IMR-90 (cell line): ENCODE results near the gene TMEM259. TPM values are rescaled to one million over a fixed set of nuclear protein-coding genes. Genes with fewer than 3 reads are reported as not detected.
A peak's percentile ranks its signal among the peaks of the same experiment; 100 is the strongest.

Experiments used
- ATAC-seq: fragments of 200-7000 bp; cut with Tn5 transposase; 2 replicates; pipeline ENCODE4 v1.9.1; 2020; ENCODE audit warnings: low read depth, mild to moderate bottlenecking, moderate library complexity
- BruUV-seq: library from RNA; stranded (reverse); fragments of 400-500 nt; replicated peaks from 2 replicates; lab custom pipeline; 2021; lab: Mats Ljungman, UMichigan
- CTCF ChIA-PET: fragments of 300-600 bp; formaldehyde crosslinking; extraction: SDS; loops from one replicate; lab custom pipeline; 2021; ENCODE audit warnings: antibody characterized with exemption; lab: Yijun Ruan, JAX
- POLR2A ChIA-PET: fragments of 300-600 bp; sonication (Branson Sonifier 250); formaldehyde crosslinking; loops from one replicate; lab custom pipeline; 2022; ENCODE audit warnings: antibody characterized with exemption; ENCODE audit not compliant: unreplicated experiment; lab: Charles Lee
- DNase-seq: peaks from one replicate; pipeline ENCODE4 v3.0.0; 2013
- H2AFZ ChIP-seq: replicated peaks from 2 replicates; pipeline ENCODE3; 2013; ENCODE audit warnings: low read length, mild to moderate bottlenecking; ENCODE audit not compliant: poor library complexity
- H2AK5ac ChIP-seq: 2 replicates; pipeline ENCODE4 v1.6.1; 2013; ENCODE audit warnings: low read depth, low read length, inconsistent platforms
- H2AK9ac ChIP-seq: replicated peaks from 2 replicates; pipeline ENCODE3; 2013; ENCODE audit warnings: mild to moderate bottlenecking, low read depth, low read length, moderate library complexity; ENCODE audit not compliant: poor library complexity
- H2BK120ac ChIP-seq: 2 replicates; pipeline ENCODE4 v1.6.1; 2013; ENCODE audit warnings: low read depth, low read length, inconsistent platforms
- H2BK15ac ChIP-seq: 3 replicates; pipeline ENCODE4 v1.6.1; 2013; ENCODE audit warnings: low read depth, low read length, inconsistent platforms
- H2BK20ac ChIP-seq: 2 replicates; pipeline ENCODE4 v1.6.1; 2013; ENCODE audit warnings: low read depth, mild to moderate bottlenecking, inconsistent platforms, low read length, moderate library complexity
- H2BK5ac ChIP-seq: 2 replicates; pipeline ENCODE4 v1.6.1; 2013; ENCODE audit warnings: mild to moderate bottlenecking, low read depth, low read length, inconsistent platforms; ENCODE audit not compliant: poor library complexity, severe bottlenecking
- H3K14ac ChIP-seq: replicated peaks from 2 replicates; pipeline ENCODE4 v1.6.1; 2013; ENCODE audit warnings: low read depth, low read length, inconsistent platforms
- H3K18ac ChIP-seq: 2 replicates; pipeline ENCODE4 v1.6.1; 2013; ENCODE audit warnings: low read depth, low read length, control low read depth
- H3K23ac ChIP-seq: 2 replicates; pipeline ENCODE4 v1.6.1; 2013; ENCODE audit warnings: low read depth, low read length, inconsistent platforms
- H3K27ac ChIP-seq: 2 replicates; pipeline ENCODE4 v1.5.1; 2013; ENCODE audit warnings: mild to moderate bottlenecking, control low read depth, low read length; ENCODE audit not compliant: insufficient read depth
- H3K27me3 ChIP-seq: 2 replicates; pipeline ENCODE4 v1.6.1; 2013; ENCODE audit warnings: low read length; ENCODE audit not compliant: control insufficient read depth, insufficient read depth
- H3K36me3 ChIP-seq: 2 replicates; pipeline ENCODE4 v1.6.1; 2013; ENCODE audit warnings: low read length, mixed read lengths; ENCODE audit not compliant: control insufficient read depth, insufficient read depth
- H3K4ac ChIP-seq: 2 replicates; pipeline ENCODE4 v1.6.1; 2013; ENCODE audit warnings: low read depth, low read length, inconsistent platforms
- H3K4me1 ChIP-seq: 2 replicates; pipeline ENCODE4 v1.6.1; 2013; ENCODE audit warnings: low read length, mixed read lengths; ENCODE audit not compliant: control insufficient read depth, insufficient read depth
- H3K4me2 ChIP-seq: 2 replicates; pipeline ENCODE4 v1.6.1; 2013; ENCODE audit warnings: low read depth, mild to moderate bottlenecking, control low read depth, low read length, moderate library complexity
- H3K4me3 ChIP-seq: 2 replicates; pipeline ENCODE4 v1.5.1; 2013; ENCODE audit warnings: low read depth, mild to moderate bottlenecking, control low read depth, low read length, moderate library complexity; ENCODE audit not compliant: insufficient read depth
- H3K56ac ChIP-seq: 2 replicates; pipeline ENCODE4 v1.6.1; 2013; ENCODE audit warnings: low read length, inconsistent platforms; ENCODE audit not compliant: insufficient read depth; ENCODE audit errors: extremely low read depth
- H3K79me1 ChIP-seq, 2 experiments: 2 replicates each; pipeline ENCODE4 v1.6.1; 2013; ENCODE audit warnings: low read length in 2 of 2, inconsistent platforms in 1 of 2, low read depth in 1 of 2
- H3K9ac ChIP-seq: 2 replicates; pipeline ENCODE4 v1.6.1; 2013; ENCODE audit warnings: low read depth, low read length, control low read depth
- H3K9me1 ChIP-seq: 2 replicates; pipeline ENCODE4 v1.6.1; 2013; ENCODE audit warnings: low read length, inconsistent platforms; ENCODE audit not compliant: insufficient read depth
- H3K9me3 ChIP-seq: 2 replicates; pipeline ENCODE4 v1.6.1; 2013; ENCODE audit warnings: low read length; ENCODE audit not compliant: control insufficient read depth, insufficient read depth
- H4K20me1 ChIP-seq: 2 replicates; pipeline ENCODE4 v1.6.1; 2013; ENCODE audit warnings: low read length, inconsistent platforms; ENCODE audit not compliant: insufficient read depth
- H4K5ac ChIP-seq: 2 replicates; pipeline ENCODE4 v1.6.1; 2013; ENCODE audit warnings: mild to moderate bottlenecking, low read depth, low read length, control low read depth
- H4K8ac ChIP-seq, 2 experiments: 2 replicates each; pipeline ENCODE4 v1.6.1; 2013; ENCODE audit warnings: low read depth in 2 of 2, low read length in 2 of 2, control low read depth in 1 of 2, inconsistent platforms in 1 of 2
- H4K91ac ChIP-seq: 2 replicates; pipeline ENCODE4 v1.6.1; 2013; ENCODE audit warnings: low read depth, low read length, inconsistent platforms; ENCODE audit not compliant: insufficient read depth
- BHLHE40 ChIP-seq: fragments of 150-350 bp; IDR thresholded peaks from 2 replicates; pipeline ENCODE4 v1.6.1; 2016; ENCODE audit warnings: mild to moderate bottlenecking, low read depth, low read length
- CHD1 ChIP-seq: IDR thresholded peaks from 2 replicates; pipeline ENCODE4 v1.6.1; 2012; ENCODE audit warnings: low read depth, low read length, improper control_type of control experiment
- NFE2L2 ChIP-seq: fragments of 150-350 bp; IDR thresholded peaks from 2 replicates; pipeline ENCODE4 v1.6.1; 2016; ENCODE audit warnings: low read depth, mild to moderate bottlenecking, low read length
- RAD21 ChIP-seq: IDR thresholded peaks from 2 replicates; pipeline ENCODE4 v1.6.1; 2012; ENCODE audit warnings: low read length, improper control_type of control experiment
- WGBS, 2 experiments: methylation state at CpG; one replicate each; pipeline versions ENCODE4 v1.1.5 to v1.1.7; 2013; ENCODE audit warnings: missing lambda C conversion rate in 2 of 2; ENCODE audit not compliant: insufficient read length in 1 of 2; ENCODE audit errors: extremely low coverage in 2 of 2; 5-methylcytosine and 5-hydroxymethylcytosine counted together
- dilution Hi-C: fragments of 300-500 bp; cut with HindIII; formaldehyde crosslinking; loops from one replicate; pipeline ENCODE4 v1.14.3; 2018; ENCODE audit warnings: low sequenced_read_pairs; ENCODE audit not compliant: unreplicated experiment
- in situ Hi-C: fragments of 300-500 bp; cut with MboI; formaldehyde crosslinking; loops from 3 replicates; pipeline ENCODE4 v1.14.3; 2019; ENCODE audit warnings: low sequenced_read_pairs, inconsistent platforms, mixed read lengths
- intact Hi-C: fragments of 100-400 bp; cut with micrococcal nuclease; formaldehyde crosslinking; loops from 2 replicates; pipeline ENCODE4 v1.10.0; 2022
- polyA plus RNA-seq, 3 experiments: library from polyadenylated mRNA; depleted of rRNA; stranded (reverse); fragments of >200 nt; gene quantifications; 2 replicates each; pipeline ENCODE4 v1.2.3, GENCODE V29; 2012; ENCODE audit warnings: low replicate concordance in 1 of 3
- total RNA-seq: library from RNA; depleted of rRNA; stranded (reverse); fragments of >200 nt; gene quantifications from 2 replicates; pipeline ENCODE4 v1.2.3, GENCODE V29; 2012

Gene TMEM259
- total and polyA plus RNA-seq, 2 of the 4 experiments (the other 2 are of a cell fraction) = 22.6 to 153 TPM

GRCh38 chr19:990746-991145 is 30.2 kb downstream of the TMEM259 start:
- TF ChIP-seq NFE2L2 (no peak), CHD1 (no peak), RAD21 (no peak), BHLHE40 (no peak)
- Histone ChIP-seq H3K36me3 (peaks cover 55% of the 10 kb centered on the region), H3K14ac (no peak overlapping the region), H2AK5ac (no peak overlapping the region; the same call in 1 of the 2 replicates), H3K4me3 (no peak overlapping the region), H4K91ac (no peak overlapping the region), H2BK20ac (no peak overlapping the region), H3K79me1 (peaks cover 0 to 13% of the 10 kb centered on the region in 2 experiments; a peak in 3 of 4 replicates), H3K4ac (no peak overlapping the region), H2AFZ (peak overlapping the region; percentile 43), H3K9me3 (no peaks in the 10 kb centered on the region), H3K9me1 (no peaks in the 10 kb centered on the region), H4K20me1 (no peaks in the 10 kb centered on the region; the same call in 1 of the 2 replicates), H3K56ac (no peak overlapping the region), H3K23ac (no peak overlapping the region), H4K8ac (no peak overlapping the region), H2BK15ac (no peak overlapping the region), H2BK120ac (no peak overlapping the region), H3K27me3 (peaks cover 2% of the 10 kb centered on the region; the same call in 1 of the 2 replicates), H2AK9ac (no peak overlapping the region), H3K9ac (no peak overlapping the region), H3K4me2 (no peak overlapping the region), H3K27ac (no peak overlapping the region), H4K5ac (no peak overlapping the region), H3K4me1 (no peaks in the 10 kb centered on the region), H2BK5ac (no peak overlapping the region), H3K18ac (no peak overlapping the region)
- no TSS peak for BruUV-seq
- CTCF ChIA-PET = no interaction called here
- dilution Hi-C loops = no loop called here
- DNase-seq = no peak
- POLR2A ChIA-PET = no interaction called here
- 94% methylated on average over 18 of the region's 23 CpGs; no CpG with 5 or more reads in 1 of the 2 experiments for whole genome bisulfite sequencing, 2 experiments
- intact Hi-C loops = no loop called here
- ATAC-seq = no peak
- in situ Hi-C loops = no loop called here
